Ovary (tissue), 9 donors: ENCODE measurements around the gene BAK1. TPM values are rescaled to one million over a fixed set of nuclear protein-coding genes. Genes with fewer than 3 reads are reported as not detected.
"Not testable (repeated sequence)": the region's sequence is repeated elsewhere in the genome, so short reads cannot be mapped to it uniquely, and the experiment has no call there.

Experiments
- DNase-seq, 5 donors: peaks; one replicate each; pipeline ENCODE4 v3.0.0-alpha.2; 2019 to 2020
- H3K27ac ChIP-seq, 2 donors: fragments of 200-600 bp; one replicate each; pipeline versions ENCODE4 v1.5.1 to v1.8.0; 2019 to 2022
- H3K27me3 ChIP-seq: fragments of 200-600 bp; one replicate; pipeline ENCODE4 v1.8.0; 2022
- H3K36me3 ChIP-seq: fragments of 200-600 bp; sonication (generic); one replicate; pipeline ENCODE4 v1.5.1; 2019
- H3K4me1 ChIP-seq: one replicate; pipeline ENCODE4 v1.8.1; 2013; ENCODE audit warnings: mild to moderate bottlenecking, moderate library complexity; ENCODE audit not compliant: insufficient read depth
- H3K4me3 ChIP-seq: fragments of 200-600 bp; sonication (generic); one replicate; pipeline ENCODE4 v1.5.1; 2017
- H3K9me3 ChIP-seq, 2 donors: fragments of 200-600 bp in 1 of 2; sonication (generic) in 1 of 2; one replicate each; pipeline versions ENCODE4 v1.5.1 to v1.8.1; 2013 to 2019; ENCODE audit warnings: mild to moderate bottlenecking in 1 of 2, moderate library complexity in 1 of 2
- CTCF ChIP-seq, 3 donors: fragments of 450-650 bp in 2 of 3; fragments of 200-600 bp in 1 of 3; IDR thresholded peaks; one replicate each; pipeline versions ENCODE4 v1.5.1 to v1.8.0; 2016 to 2022; ENCODE audit warnings: antibody characterized with exemption in 3 of 3, mild to moderate bottlenecking in 1 of 3
- EP300 ChIP-seq: sonication (generic); formaldehyde crosslinking; IDR thresholded peaks from one replicate; pipeline ENCODE4 v1.6.1; 2017; ENCODE audit warnings: antibody characterized with exemption
- POLR2A ChIP-seq: fragments of 450-650 bp; IDR thresholded peaks from one replicate; pipeline ENCODE4 v1.6.1; 2017; ENCODE audit warnings: antibody characterized with exemption, mild to moderate bottlenecking, moderate library complexity
- WGBS, 3 donors: extraction: QIAGEN DNeasy Blood & Tissue Kit in 1 of 3; methylation state at CpG; one replicate each; pipeline versions ENCODE4 v1.1.5 to v1.1.7; 2013 to 2017; 5-methylcytosine and 5-hydroxymethylcytosine counted together
- intact Hi-C, 4 donors: fragments of 100-400 bp; cut with DNase I; formaldehyde crosslinking; loops; one replicate each; pipeline versions ENCODE4 v1.11.0 to v1.15.1; 2022 to 2023
- polyA plus RNA-seq, 2 donors: library from polyadenylated mRNA; stranded (reverse); fragments of 200-250 nt in 1 of 2; fragments of 350-450 nt in 1 of 2; fragmentation: Illumina TruSeq in 1 of 2; extraction: RNeasy Lipid Tissue Mini Kit (QIAGEN cat#74804) in 1 of 2; gene quantifications; one replicate each; pipeline ENCODE4 v1.2.3, GENCODE V29; 2013 to 2014
- total RNA-seq, 7 donors: library from RNA; depleted of rRNA in 2 of 7; stranded (reverse); fragments of >200 nt in 2 of 7; fragmentation: NEBNext Ultra II Directional in 3 of 7; extraction: Animal tissue kit (Norgen Biotek cat#: 25700) in 3 of 7; gene quantifications; one replicate each; pipeline versions ENCODE4 v1.1.0 to v1.2.4, GENCODE V29; 2016 to 2023
- donor health status: DM: no; HTN: no; CAD: no; lungs with moderate emphysema.
- donor health status: DM: no; HTN: no; CAD: no.
- donor health status: Bipolar disorder and iron deficiency.
- donor health status: DM: yes; HTN: yes; CAD: no.
- donor health status: DM: no; HTN: no; CAD: no.
- donor health status: DM: yes; HTN: yes; CAD: no.

BAK1 gene
- total and polyA plus RNA-seq, 9 donors, result 3.9 to 16.9 (median 10.4) TPM

- no peaks in the 10 kb centered on the region for H3K36me3 ChIP-seq
- H3K4me3 ChIP-seq, result no peak overlapping the region
- TF ChIP-seq EP300, result no peak
- no peak for TF ChIP-seq POLR2A
- no peak for TF ChIP-seq CTCF (IDR thresholded peaks at IDR 0.05)
- no peaks in the 10 kb centered on the region for H3K27me3 ChIP-seq
- no peaks in the 10 kb centered on the region for H3K9me3 ChIP-seq
- no peak overlapping the region for H3K27ac ChIP-seq
- intact Hi-C loops, result no loop called here
- no peaks in the 10 kb centered on the region for H3K4me1 ChIP-seq
- no peak for DNase-seq
- 87 to 93% (median 92%) methylated on average over 8 of the region's 8 CpGs for WGBS, 3 donors
Observed at GRCh38 chr6:33558801-33559200, 21.3 kb downstream of the BAK1 start.

GRCh38 chr6:33557376-33557775, 22.7 kb downstream of the BAK1 start:
- TF ChIP-seq EP300 (no peak), CTCF (IDR thresholded peaks at IDR 0.05) (no peak), POLR2A (no peak)
- Histone ChIP-seq H3K4me1 (no peaks in the 10 kb centered on the region), H3K27me3 (no peaks in the 10 kb centered on the region), H3K9me3 (no peaks in the 10 kb centered on the region), H3K36me3 (no peaks in the 10 kb centered on the region), H3K27ac (no peak overlapping the region), H3K4me3 (no peak overlapping the region)
- intact Hi-C loops, result no loop called here
- DNase-seq, result no peak
- WGBS, 3 donors, result 94 to 97% (median 96%) methylated on average over 4 of the region's 4 CpGs

GRCh38 chr6:33552883-33553282, 27.2 kb downstream of the BAK1 start:
- 58 to 64% (median 63%) methylated on average over 3 of the region's 3 CpGs for WGBS, 3 donors
- H3K4me3 ChIP-seq, H3K27ac ChIP-seq: not testable (repeated sequence)

GRCh38 chr6:33552252-33552651, 27.8 kb downstream of the BAK1 start:
- DNase-seq, result no peak
- Histone ChIP-seq H3K36me3 (no peaks in the 10 kb centered on the region), H3K27me3 (no peaks in the 10 kb centered on the region), H3K27ac (no peak overlapping the region), H3K4me1 (no peaks in the 10 kb centered on the region), H3K4me3 (no peak overlapping the region), H3K9me3 (no peaks in the 10 kb centered on the region)
- TF ChIP-seq POLR2A (no peak), CTCF (IDR thresholded peaks at IDR 0.05) (no peak), EP300 (no peak)
- 86 to 93% (median 92%) methylated on average over 7 of the region's 7 CpGs for WGBS, 3 donors
- intact Hi-C loops, result no loop called here

More at GRCh38 chr6:33552883-33553282, 27.2 kb downstream of the BAK1 start:
- H3K36me3 ChIP-seq, H3K27me3 ChIP-seq, H3K9me3 ChIP-seq, DNase-seq, intact Hi-C loops, H3K4me1 ChIP-seq: not testable (repeated sequence)

- no peak for DNase-seq
Observed at GRCh38 chr6:33551538-33551937, 28.5 kb downstream of the BAK1 start.

More at GRCh38 chr6:33551538-33551937, 28.5 kb downstream of the BAK1 start:
- Histone ChIP-seq H3K4me1 (no peaks in the 10 kb centered on the region), H3K4me3 (no peak overlapping the region), H3K27me3 (no peaks in the 10 kb centered on the region), H3K27ac (no peak overlapping the region), H3K36me3 (no peaks in the 10 kb centered on the region), H3K9me3 (no peaks in the 10 kb centered on the region)
- intact Hi-C loops, result no loop called here
- 7 to 33% (median 12%) methylated on average over 2 of the region's 2 CpGs for WGBS, 3 donors
- no peak for TF ChIP-seq EP300
- TF ChIP-seq CTCF (IDR thresholded peaks at IDR 0.05), result no peak
- TF ChIP-seq POLR2A, result no peak
